ENCODE measurements around the gene PIGQ.

Gene PIGQ

DNA sequence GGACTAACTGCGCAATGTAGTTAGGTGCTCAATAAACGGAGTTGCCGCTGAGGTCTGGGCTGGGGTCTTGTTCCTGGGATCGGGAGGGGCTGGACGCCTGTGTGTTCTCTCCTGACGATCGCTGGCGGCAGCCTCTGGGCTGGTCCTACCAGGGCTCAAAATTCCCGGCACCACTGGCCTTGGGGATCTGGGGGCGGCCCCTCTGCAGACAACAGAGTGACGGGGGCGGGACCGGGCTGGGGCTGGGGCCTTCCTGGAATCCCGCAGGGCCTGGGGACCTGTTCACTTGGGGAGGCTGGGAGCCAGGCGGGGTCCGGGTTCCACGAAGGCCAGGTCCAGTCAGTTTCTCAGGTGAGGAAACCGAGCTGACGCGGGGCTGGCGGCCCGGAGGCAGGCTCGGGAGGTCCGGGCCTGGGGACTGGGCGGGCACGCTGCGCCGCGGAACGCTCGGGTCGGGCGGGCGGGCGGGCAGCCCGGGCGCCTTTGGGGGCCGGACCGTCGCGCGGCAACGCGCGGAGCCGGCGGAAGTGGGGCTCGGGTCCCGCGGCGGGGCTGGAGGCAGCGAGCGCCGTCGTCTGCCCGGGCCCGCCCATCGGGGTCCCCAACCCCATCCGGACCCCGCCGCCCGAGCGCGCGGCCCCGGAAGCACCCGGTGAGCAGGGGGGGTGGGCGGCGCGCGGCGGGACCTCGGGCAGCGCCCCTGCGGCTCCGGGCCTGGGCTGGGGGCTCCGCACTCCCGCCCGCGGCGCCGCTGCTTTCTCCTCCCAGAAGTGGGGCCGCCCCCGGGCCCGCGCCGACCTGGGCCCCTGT is at the start of gene PIGQ:
PIGQ (plus strand) TSS at position 524 of the 810 bp plus-strand sequence. CDS start 4,107 bp downstream, outside the sequence.
- Histone ChIP-seq H3K27me3 (ENCODE audit: low read depth) (no peaks in the 10 kb centered on the region), H3K9me3 (no peaks in the 10 kb centered on the region), H3K4me1 (peaks cover 7% of the 10 kb centered on the region), H3K4me3 (peak within 1 kb of the TSS; percentile 75), H3K36me3 (replicated peaks) (peaks cover 4% of the 10 kb centered on the region)
- in situ Hi-C loops (cut with MboI; ENCODE audit: low sequenced_read_pairs) = no loop called here
- peak; percentile 48 to 85 for DNase-seq (ENCODE audit: low spot score in 2 of 2)

DNA sequence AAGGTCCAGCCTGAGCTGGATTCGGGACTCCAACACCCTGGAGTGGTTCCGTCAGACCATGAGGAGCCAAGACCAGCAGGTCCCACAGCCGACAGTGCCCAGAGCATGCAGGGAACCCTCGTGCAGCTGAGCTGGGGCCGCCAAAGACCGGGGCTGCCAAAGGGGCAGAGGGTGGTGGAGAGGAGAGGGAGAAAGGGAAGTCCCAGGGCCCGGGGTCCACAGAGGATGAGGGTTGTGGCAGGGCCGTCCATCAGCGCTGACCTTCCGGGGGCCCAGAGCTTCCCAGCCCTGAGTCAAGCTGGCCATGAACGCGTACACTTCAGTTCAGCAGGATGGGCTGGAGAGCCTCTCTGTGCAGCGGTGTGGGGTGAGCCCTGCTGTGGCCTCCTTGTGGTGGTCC is 48.9 kb upstream of the PIGQ start:
- H3K9me3 ChIP-seq = no peaks in the 10 kb centered on the region
- no peak overlapping the region for H3K4me3 ChIP-seq
- H3K27me3 ChIP-seq (ENCODE audit: low read depth) = no peaks in the 10 kb centered on the region
- no peak for DNase-seq (ENCODE audit: low spot score in 2 of 2)
- peaks cover 5% of the 10 kb centered on the region for H3K4me1 ChIP-seq
- H3K36me3 ChIP-seq (replicated peaks) = peaks cover 21% of the 10 kb centered on the region
- in situ Hi-C loops (cut with MboI; ENCODE audit: low sequenced_read_pairs) = no loop called here

DNA sequence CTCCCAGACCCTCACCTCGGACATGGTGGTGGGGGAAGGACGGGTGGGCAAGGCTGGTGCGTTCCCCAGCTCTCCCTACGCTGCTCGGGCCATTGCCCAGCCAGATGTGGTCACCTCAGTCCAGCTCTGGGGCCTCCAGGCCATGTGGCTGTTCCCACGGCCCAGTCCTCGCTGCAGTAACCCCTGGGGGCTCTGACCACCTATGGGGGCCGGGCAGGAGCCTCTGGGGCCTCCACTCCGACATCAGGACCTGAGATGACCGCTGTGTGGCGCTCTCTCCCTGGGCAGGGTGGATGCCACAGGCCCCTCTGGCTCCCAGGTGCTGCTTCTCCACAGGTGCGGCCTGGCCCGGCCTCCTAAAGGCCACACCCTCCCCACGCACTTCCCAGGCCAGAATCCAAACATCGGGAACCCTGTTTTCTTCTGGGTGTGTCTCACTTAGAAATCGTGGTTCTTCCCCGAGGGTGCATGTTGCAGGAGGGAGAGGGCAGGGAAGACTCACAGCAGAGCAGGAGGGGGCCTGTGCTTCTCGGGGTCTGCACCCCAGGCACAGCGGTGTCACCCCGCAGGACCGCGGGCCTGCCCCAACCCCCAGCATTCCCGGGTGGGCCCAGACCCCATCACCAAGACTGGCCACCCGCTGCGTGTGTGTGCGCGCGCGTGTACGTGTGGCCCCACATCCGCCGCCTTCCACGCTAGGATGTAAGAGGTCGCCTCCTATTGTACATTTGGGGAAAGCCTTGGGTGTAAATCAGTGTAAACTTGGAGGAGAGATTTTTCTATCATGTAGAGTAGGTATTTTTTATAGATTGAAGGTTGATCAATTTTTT is 48.2 kb upstream of the PIGQ start:
- Histone ChIP-seq H3K9me3 (no peaks in the 10 kb centered on the region), H3K4me3 (no peak overlapping the region), H3K36me3 (replicated peaks) (peaks cover 21% of the 10 kb centered on the region), H3K4me1 (peaks cover 11% of the 10 kb centered on the region), H3K27me3 (ENCODE audit: low read depth) (no peaks in the 10 kb centered on the region)
- in situ Hi-C loops (cut with MboI; ENCODE audit: low sequenced_read_pairs) = no loop called here
- DNase-seq (ENCODE audit: low spot score in 2 of 2) = no peak

DNA sequence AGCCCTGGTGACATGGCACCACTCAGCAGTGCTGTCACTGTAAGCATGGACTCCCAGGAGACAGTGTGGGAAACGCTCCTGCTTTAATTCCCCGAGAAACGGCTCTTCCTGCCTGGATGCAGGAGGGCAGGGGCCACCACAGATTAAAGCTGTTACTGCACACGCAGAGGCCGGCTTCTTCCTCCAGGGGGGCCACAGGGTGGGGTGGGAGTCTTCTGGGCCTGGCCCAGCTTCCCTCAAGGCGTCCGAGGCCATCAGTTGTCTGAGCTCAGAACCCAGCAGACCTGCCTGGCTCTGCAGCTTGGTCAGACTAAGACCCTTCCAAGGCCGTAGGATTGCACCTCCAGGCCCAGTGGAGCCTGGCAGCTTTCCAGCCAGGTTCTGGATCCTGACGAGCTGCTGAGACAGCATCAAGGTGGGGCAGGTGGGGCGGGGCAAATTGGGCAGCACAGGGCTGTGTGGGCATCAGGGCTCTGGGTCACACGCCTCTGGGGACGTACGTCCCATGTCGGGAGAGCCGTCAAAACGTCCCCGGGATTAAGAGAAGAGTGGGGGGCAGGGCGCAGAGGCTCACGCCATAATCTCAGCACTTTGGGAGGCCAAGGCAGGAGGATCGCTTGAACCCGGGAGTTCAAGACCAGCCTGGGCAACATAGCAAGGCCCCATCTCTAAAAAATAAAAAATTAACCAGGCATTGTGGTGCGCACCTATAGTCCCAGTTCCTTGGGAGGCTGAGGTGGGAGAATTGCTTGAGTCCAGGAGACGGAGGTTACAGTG is 47.3 kb upstream of the PIGQ start:
- peaks cover 21% of the 10 kb centered on the region for H3K36me3 ChIP-seq (replicated peaks)
- no peak for DNase-seq (ENCODE audit: low spot score in 2 of 2)
- no peak overlapping the region for H3K4me3 ChIP-seq
- H3K27me3 ChIP-seq (ENCODE audit: low read depth) = no peaks in the 10 kb centered on the region
- H3K9me3 ChIP-seq = no peaks in the 10 kb centered on the region
- in situ Hi-C loops (cut with MboI; ENCODE audit: low sequenced_read_pairs) = no loop called here
- H3K4me1 ChIP-seq = peaks cover 11% of the 10 kb centered on the region

DNA sequence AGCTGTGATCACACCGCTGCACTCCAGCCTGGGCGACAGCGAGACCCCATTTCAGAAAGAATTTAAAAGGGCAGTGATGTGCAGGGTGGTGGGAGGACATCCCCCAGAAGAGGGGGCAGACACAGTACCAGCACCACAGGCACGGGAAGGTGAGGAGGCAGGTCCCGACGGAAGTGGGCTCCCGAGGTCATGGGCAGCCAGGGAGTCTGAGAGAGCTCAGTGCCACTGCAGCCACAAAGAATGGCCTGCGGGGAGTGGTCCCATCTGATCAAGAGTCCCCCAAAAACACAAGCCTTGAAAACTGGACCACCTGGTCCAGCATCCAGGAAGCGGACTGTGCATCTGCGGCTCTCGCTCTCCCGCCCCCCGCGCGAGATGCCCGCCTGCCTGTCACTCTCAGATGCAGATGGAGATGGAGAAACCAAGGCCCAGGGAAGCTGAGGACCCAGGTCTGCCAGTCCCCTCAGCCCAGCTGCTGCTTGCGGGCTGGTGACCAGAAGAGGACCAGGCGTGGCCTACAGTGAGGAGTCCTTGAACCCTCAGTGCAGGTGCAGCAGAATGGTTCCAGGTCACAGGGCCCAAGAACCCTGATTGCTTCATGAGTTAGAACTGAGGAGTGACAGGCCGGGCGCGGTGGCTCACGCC is 46.5 kb upstream of the PIGQ start:
- Histone ChIP-seq H3K36me3 (replicated peaks) (peaks cover 21% of the 10 kb centered on the region), H3K9me3 (no peaks in the 10 kb centered on the region), H3K4me3 (no peak overlapping the region), H3K27me3 (ENCODE audit: low read depth) (no peaks in the 10 kb centered on the region), H3K4me1 (peaks cover 11% of the 10 kb centered on the region)
- DNase-seq (ENCODE audit: low spot score in 2 of 2) = no peak
- in situ Hi-C loops (cut with MboI; ENCODE audit: low sequenced_read_pairs) = no loop called here

DNA sequence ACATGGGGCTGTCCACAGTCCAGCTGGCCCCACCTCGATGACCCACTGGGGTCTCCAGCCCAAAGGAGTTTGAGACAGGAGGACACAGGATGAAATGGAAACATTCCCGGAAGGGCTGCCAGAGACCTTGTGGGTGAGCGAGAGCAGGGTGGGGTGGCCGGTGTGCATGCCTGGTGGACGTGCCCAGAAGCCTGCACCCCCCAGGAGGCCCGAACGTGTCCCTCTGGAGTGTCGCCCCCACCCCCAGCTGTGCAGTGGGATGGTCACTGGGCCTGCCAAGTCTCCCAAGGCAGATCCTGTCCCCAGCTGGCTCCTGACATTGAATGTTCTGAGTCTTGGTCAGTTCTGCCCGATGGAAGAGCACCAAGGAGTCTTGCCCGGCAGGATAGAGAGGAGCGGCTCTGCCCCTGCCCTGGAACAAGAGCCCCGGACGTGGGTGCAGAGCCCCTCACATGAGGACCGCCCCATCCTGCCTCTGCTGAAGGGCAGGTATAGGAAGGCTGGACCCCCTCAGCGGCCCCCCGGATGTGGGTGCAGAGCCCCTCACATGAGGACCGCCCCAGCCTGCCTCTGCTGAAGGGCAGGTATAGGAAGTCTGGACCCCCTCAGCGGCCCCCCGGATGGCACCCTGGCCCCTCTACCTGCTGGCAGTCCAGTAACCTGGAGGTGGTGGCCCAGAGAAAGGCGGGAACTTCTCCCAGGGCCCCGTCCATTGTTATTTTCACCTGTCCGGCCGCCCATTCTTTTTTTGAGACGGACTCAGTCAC is 45.3 kb upstream of the PIGQ start:
- Histone ChIP-seq H3K36me3 (replicated peaks) (peaks cover 21% of the 10 kb centered on the region), H3K9me3 (no peaks in the 10 kb centered on the region), H3K4me1 (peaks cover 11% of the 10 kb centered on the region), H3K4me3 (no peak overlapping the region), H3K27me3 (ENCODE audit: low read depth) (no peaks in the 10 kb centered on the region)
- in situ Hi-C loops (cut with MboI; ENCODE audit: low sequenced_read_pairs) = no loop called here
- no peak for DNase-seq (ENCODE audit: low spot score in 2 of 2)

DNA sequence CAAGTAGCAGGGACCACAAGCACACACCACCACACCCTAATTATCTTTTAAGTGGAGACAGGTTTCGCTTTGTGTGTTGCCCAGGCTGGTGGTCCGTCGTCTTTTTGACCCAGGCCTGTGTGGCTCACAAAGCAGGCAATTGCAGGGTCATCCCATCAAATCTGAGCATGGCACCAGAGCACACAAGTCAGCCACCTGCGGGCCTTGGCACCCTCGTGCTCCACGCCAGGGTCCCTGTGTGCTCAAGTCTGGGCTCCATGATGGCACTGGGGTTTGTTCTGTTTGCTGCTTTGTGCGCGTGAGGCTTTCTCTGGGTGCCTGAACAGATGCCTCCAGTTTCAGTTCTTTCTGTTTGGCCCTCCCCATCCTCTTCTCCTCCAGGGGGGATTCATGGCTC is 44.6 kb upstream of the PIGQ start:
- H3K9me3 ChIP-seq = no peaks in the 10 kb centered on the region
- in situ Hi-C loops (cut with MboI; ENCODE audit: low sequenced_read_pairs) = no loop called here
- H3K27me3 ChIP-seq (ENCODE audit: low read depth) = no peaks in the 10 kb centered on the region
- no peak overlapping the region for H3K4me3 ChIP-seq
- H3K36me3 ChIP-seq (replicated peaks) = peaks cover 22% of the 10 kb centered on the region
- DNase-seq (ENCODE audit: low spot score in 2 of 2) = no peak
- H3K4me1 ChIP-seq = peaks cover 11% of the 10 kb centered on the region

DNA sequence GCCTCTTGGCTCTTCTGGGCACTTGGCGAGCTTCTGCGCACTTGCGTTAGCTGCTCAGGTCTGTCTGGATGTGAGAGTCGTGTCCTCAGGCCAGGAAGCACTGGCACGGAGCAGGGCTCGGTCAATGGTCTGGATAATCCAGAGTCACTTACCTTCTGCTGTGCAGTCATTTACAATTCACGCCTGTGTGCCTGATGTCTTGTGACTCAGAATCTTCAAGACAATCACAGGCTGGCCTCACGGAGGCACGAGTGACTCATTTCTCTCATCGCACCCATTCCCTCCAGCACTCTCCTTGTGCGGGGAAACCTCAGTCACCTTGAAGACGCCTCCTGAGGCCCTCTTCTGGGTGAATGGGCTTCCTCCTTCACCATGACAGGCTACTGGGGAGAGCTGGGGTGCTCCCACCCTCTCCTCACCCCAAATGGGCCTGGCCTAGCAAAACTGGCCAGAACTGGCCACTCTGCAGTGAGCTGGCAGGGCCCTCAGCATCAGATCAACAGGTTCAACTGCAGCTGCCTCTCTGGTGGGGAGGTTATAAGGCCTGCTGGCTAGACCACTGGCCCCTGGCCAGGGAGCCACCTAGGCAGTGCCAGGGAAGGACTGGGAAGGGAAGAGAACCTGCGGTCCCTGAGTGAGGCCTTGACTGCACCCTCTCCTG is 44.1 kb upstream of the PIGQ start:
- no peaks in the 10 kb centered on the region for H3K9me3 ChIP-seq
- peak overlapping the region; percentile 68 for H3K4me3 ChIP-seq
- in situ Hi-C loops (cut with MboI; ENCODE audit: low sequenced_read_pairs) = no loop called here
- no peak for DNase-seq (ENCODE audit: low spot score in 2 of 2)
- H3K27me3 ChIP-seq (ENCODE audit: low read depth) = no peaks in the 10 kb centered on the region
- H3K4me1 ChIP-seq = peaks cover 11% of the 10 kb centered on the region
- peaks cover 20% of the 10 kb centered on the region for H3K36me3 ChIP-seq (replicated peaks)

DNA sequence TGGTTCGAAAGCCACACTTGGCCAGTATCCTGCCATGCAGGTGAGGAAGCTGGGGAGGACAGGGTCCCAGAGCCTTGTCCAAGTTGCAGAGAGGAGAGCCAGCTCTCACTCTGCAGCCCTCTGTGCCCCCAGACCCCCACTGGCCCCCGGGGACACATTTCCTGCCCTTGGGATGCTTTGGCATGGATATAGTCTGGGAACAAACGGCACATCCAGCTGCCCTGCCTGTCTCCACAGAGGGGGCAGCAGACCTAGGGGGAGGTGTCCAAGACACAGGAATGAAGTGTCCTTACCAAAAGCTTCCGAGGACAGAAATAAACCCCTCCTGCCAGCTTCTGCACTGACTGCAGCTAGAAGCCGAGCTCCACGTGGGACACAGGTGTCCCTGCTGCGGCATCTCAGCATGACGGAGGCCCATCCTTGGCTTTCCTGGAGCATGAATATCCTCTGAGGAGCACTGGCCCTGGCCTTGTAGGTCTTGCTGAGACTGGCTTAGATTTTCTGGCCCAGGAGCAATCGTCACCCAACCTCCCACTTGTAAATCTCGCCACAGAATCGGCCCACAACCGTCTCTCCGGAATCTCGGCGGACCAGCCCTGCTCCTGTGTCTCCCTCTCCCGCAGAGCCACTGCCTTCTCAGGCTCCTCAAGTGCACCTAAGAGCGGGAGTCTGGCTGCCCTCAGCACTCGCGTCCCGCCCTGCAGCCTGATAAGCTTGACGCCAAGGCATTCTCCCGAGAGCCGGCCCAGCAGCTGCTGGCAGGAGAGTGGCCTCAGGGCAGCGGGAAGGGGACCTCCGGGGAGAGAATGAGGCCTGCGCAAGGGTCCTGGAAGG is 43.4 kb upstream of the PIGQ start:
- H3K36me3 ChIP-seq (replicated peaks) = peaks cover 19% of the 10 kb centered on the region
- H3K4me3 ChIP-seq = peak overlapping the region; percentile 68
- peaks cover 11% of the 10 kb centered on the region for H3K4me1 ChIP-seq
- H3K9me3 ChIP-seq = no peaks in the 10 kb centered on the region
- no peaks in the 10 kb centered on the region for H3K27me3 ChIP-seq (ENCODE audit: low read depth)
- in situ Hi-C loops (cut with MboI; ENCODE audit: low sequenced_read_pairs) = no loop called here
- peak; percentile 33 to 64 for DNase-seq (ENCODE audit: low spot score in 2 of 2)

DNA sequence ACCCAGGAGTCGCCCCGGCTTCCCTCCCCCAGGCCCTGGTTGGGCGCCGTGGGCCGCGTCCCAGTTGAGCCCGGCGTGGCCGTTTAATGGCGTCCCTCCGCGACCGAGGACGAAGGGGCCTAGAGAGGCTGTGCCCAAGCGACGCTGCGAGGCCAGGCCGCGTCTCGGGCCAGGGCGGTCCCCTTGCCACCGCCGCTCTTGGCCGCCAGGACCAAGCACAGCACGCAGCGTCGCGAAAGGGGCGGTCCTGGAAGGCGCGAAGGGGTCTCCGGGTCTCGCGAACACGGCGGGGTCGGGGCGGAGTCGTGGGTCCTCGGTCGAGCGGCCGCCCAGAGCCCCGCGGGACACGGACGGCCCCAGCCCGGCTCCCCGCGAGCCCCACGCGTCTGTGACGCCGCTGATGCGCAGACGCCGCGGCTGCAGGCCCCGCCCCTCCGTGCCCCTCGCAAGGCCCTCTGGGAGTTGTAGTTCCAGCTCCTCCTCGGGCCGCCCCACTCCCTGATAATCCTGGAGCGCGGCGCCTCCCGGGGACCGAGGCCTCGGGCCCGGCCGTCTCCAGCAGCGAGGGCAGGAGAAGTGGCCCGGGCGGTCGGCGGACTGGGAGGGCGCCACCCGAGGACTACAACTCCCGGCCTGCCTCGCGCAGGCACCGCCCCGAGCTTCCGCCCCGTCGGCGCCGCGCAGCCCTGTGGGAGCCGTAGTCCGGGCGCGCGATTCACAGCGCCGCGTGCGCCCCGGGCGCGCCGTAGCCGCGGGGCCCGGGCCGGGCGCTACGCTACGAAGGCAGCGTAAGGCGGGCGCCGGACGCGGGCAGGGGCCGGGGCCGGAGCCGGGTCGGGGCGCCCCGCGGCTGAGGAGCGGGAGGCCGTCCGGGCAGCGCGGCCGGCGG is 42.5 kb upstream of the PIGQ start, which contains the start of gene CAPN15:
CAPN15 (plus strand) TSS at position 698 of the 889 bp plus-strand sequence. CDS start 19,127 bp downstream, outside the sequence.
- H3K9me3 ChIP-seq = no peaks in the 10 kb centered on the region
- peak; percentile 70 to 90 for DNase-seq (ENCODE audit: low spot score in 2 of 2)
- peaks cover 19% of the 10 kb centered on the region for H3K36me3 ChIP-seq (replicated peaks)
- in situ Hi-C loops (cut with MboI; ENCODE audit: low sequenced_read_pairs) = no loop called here
- H3K4me3 ChIP-seq = peak within 1 kb of the TSS; percentile 73
- no peaks in the 10 kb centered on the region for H3K27me3 ChIP-seq (ENCODE audit: low read depth)
- H3K4me1 ChIP-seq = peaks cover 11% of the 10 kb centered on the region
